Measurements from ENCODE around the gene GIMD1. TPM values are rescaled to one million over a fixed set of nuclear protein-coding genes. Genes with fewer than 3 reads are reported as not detected.

Gene GIMD1
- total RNA-seq, 2 experiments from 2014 or later = not detected

DNA sequence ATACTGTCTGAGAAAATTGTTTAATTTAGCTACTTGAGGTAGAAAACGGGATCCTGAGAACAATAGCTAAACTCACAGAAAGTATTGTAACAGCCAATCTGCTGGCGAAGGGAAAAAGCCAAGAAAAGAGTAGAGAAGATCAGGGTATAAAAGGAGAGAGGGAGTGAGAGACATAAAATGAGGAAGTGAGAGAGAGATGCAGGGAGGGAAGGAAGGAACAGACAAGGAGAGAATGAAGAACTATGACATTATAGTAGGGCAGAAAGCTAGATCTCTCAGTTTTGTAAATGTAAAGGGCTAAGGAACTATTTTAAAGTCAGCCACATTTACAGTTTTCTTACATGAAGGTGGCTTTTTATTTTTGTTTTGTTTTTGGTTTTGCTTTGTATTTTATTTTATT lies 1.6 kb upstream of the GIMD1 start:
- H3K4me1 Mint-ChIP-seq (ENCODE audit: low read depth) = no peaks in the 10 kb centered on the region
- intact Hi-C loops (cut with micrococcal nuclease) = no loop called here
- no peak overlapping the region for H3K27ac Mint-ChIP-seq
- H3K36me3 Mint-ChIP-seq = no peaks in the 10 kb centered on the region
- no peaks in the 10 kb centered on the region for H3K9me3 Mint-ChIP-seq
- no peak for DNase-seq
- peaks cover 18% of the 10 kb centered on the region for H3K27me3 Mint-ChIP-seq
- ChIA-PET POLR2A (no interaction called here), CTCF (interaction anchor here (0.7 to 2.1 kb wide), 5 partner anchors 9 to 134 kb away, joined by 3 to 8 read pairs (median 4); no protein-coding TSS in a partner anchor)
- no peak overlapping the region for H3K4me3 Mint-ChIP-seq

DNA sequence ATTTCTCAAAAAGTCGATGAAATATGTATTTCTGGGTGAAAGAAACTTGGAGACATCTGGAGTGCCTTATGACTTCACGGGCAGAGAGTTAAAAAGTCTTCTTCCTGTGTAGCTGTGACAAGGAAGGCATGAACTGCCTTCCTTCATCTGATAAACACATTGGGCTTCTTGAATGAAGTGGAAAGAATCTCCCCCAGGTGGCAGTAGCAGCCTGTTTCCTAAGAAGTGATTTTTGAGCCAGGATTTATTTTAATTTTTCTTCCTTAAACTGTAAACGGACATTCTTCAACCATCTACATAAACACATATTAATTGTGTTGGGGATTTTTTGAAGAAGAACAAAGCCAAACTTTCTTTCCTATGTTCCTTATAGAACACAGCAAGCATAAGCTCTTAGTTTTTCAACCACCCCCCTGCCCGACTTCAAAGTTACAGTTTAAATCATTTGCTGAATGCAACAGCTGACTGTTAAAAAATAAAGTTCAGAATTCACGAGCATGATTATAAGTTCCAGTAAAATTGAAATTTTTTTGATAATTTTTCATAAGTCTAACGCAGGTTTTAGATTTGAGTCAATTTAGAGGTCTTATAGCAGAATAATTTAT lies 980 bp upstream of the GIMD1 start:
- POLR2A ChIA-PET = no interaction called here
- no peaks in the 10 kb centered on the region for H3K9me3 Mint-ChIP-seq
- peaks cover 18% of the 10 kb centered on the region for H3K27me3 Mint-ChIP-seq
- intact Hi-C loops (cut with micrococcal nuclease) = loop anchor here (1.0 kb wide), 2 partner anchors 133 to 529 kb away; no protein-coding TSS in a partner anchor
- no peaks in the 10 kb centered on the region for H3K36me3 Mint-ChIP-seq
- no peak overlapping the region for H3K4me3 Mint-ChIP-seq
- no peak overlapping the region for H3K27ac Mint-ChIP-seq
- peak; percentile 11 for DNase-seq
- CTCF ChIA-PET = interaction anchor here (0.7 to 2.1 kb wide), 6 partner anchors 10 to 554 kb away, joined by 3 to 8 read pairs (median 4); no protein-coding TSS in a partner anchor
- no peaks in the 10 kb centered on the region for H3K4me1 Mint-ChIP-seq (ENCODE audit: low read depth)

DNA sequence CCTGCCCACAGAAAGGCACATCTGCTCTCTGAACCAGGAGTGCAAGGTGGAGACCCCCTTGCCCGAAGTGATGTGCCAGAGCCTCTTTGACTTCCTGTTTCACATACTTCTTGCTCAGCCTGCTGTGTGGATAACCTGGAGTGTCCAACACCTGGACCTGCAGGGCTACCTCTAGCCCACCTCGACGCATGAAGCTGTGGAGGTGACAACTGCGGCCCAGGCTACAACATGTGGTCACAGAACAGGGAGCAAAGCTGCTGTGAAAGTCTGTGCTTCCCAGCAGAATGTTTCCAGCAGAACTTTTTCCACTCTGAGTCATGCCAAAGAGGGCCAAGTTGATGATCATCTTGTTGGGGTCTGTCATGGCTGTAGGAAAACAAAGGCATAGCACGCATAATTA lies 1.5 kb downstream of the GIMD1 start:
- no peaks in the 10 kb centered on the region for H3K36me3 Mint-ChIP-seq
- intact Hi-C loops (cut with micrococcal nuclease) = no loop called here
- no peaks in the 10 kb centered on the region for H3K4me1 Mint-ChIP-seq (ENCODE audit: low read depth)
- H3K27me3 Mint-ChIP-seq = peaks cover 9% of the 10 kb centered on the region
- no peaks in the 10 kb centered on the region for H3K9me3 Mint-ChIP-seq
- no peak overlapping the region for H3K4me3 Mint-ChIP-seq
- POLR2A ChIA-PET = no interaction called here
- CTCF ChIA-PET = no interaction called here
- DNase-seq = no peak
- no peak overlapping the region for H3K27ac Mint-ChIP-seq

DNA sequence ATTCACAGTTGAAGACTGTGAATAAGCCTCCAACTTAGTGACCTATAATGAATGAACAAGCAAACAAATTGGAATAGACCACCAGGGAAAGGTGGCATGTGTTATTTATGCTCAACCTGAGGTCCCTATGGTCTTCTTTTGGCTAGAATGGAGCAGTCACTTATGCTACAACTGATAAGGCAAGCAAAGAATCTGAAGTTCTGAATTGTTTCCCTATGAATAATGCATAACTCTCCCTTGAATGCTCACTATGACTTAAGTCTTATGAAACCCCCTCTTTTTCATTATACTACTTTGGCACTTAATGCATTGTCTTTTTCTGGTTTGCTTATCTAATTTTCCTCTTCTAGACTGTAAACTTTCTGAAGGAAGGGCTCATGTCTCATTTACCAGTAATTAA lies 2.6 kb downstream of the GIMD1 start:
- no peaks in the 10 kb centered on the region for H3K9me3 Mint-ChIP-seq
- H3K4me3 Mint-ChIP-seq = no peak overlapping the region
- CTCF ChIA-PET = interaction anchor here (1.5 kb wide), 1 partner anchor 99 kb away, joined by 3 read pairs; no protein-coding TSS in a partner anchor
- no peaks in the 10 kb centered on the region for H3K36me3 Mint-ChIP-seq
- H3K27ac Mint-ChIP-seq = no peak overlapping the region
- intact Hi-C loops (cut with micrococcal nuclease) = no loop called here
- H3K4me1 Mint-ChIP-seq (ENCODE audit: low read depth) = no peaks in the 10 kb centered on the region
- DNase-seq = no peak
- POLR2A ChIA-PET = no interaction called here
- H3K27me3 Mint-ChIP-seq = peaks cover 9% of the 10 kb centered on the region

DNA sequence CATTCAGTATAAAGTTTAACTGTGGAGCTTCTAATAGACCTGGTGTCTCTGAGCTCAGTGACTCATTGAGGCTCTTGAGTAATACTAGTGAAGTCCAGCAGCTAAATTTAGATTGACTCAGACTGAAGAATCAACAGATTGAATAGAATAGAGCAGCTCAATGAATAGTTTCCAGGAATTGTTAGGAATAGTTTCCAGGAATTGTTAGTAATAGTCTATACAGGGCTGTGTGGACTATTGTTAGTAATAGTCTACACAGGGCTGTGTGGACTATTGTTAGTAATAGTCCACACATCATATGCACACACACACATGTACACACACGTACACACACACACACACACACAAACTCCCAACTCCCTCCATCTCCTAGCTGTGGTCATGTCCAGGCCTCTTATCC lies 3.0 kb downstream of the GIMD1 start:
- no peaks in the 10 kb centered on the region for H3K36me3 Mint-ChIP-seq
- H3K4me1 Mint-ChIP-seq (ENCODE audit: low read depth) = no peaks in the 10 kb centered on the region
- CTCF ChIA-PET = interaction anchor here (1.5 kb wide), 1 partner anchor 99 kb away, joined by 3 read pairs; no protein-coding TSS in a partner anchor
- no peak for DNase-seq
- no peak overlapping the region for H3K27ac Mint-ChIP-seq
- H3K9me3 Mint-ChIP-seq = no peaks in the 10 kb centered on the region
- intact Hi-C loops (cut with micrococcal nuclease) = no loop called here
- H3K27me3 Mint-ChIP-seq = peaks cover 9% of the 10 kb centered on the region
- POLR2A ChIA-PET = no interaction called here
- H3K4me3 Mint-ChIP-seq = no peak overlapping the region

DNA sequence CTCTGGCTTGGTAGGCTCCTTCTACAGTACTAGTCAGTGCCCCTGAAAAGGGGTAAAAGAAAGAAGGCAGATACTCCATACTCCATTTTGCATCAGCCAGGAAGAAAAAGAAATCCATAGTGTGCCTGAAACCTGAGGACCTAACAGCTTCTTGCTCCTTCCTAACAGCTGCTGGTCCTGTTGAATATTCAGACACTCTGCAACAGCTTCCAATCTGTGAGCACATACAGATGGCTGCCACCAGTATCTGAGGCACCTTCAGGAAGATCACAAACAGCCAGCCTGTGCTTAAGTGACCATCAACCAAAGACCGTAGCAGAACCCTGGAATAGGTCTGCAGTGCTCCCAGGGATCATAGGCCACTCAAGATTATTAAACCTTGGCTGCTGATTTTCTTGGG lies 4.3 kb downstream of the GIMD1 start:
- no peak overlapping the region for H3K27ac Mint-ChIP-seq
- intact Hi-C loops (cut with micrococcal nuclease) = no loop called here

DNA sequence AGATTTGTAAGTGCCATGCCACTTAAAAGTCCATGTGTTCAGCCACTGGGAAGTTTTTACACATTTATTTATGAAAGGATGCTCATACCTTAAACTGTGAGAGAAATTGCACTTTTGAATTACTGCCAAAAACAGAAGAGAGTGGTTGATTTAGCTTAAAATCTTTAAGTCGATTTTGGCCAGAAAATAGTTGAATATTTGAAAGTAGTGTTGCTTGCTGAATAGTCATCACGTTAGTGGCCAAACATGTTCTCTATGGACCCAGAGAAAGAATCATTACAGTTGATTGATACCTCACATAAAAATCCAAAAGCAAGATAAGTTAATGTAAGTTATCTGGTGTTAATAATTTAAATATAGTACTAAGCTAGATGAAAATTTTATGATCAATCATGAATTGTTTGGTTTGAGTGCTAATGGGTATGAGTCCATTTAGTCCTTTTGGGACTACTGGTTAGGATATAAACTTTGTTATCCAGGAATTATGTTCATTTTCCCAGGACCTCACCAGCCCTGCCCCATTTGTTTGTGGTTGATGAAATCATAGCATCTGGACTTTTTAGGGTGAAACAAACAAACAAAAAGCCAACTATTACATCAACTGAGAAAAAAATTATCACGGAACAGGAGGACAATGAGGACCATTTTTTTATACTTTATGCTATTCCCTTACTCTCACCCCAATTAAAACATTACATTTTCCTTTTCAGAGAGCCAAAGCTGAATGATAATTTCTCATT lies 6.3 kb downstream of the GIMD1 start:
- H3K36me3 Mint-ChIP-seq = no peaks in the 10 kb centered on the region
- no peak overlapping the region for H3K4me3 Mint-ChIP-seq
- DNase-seq = no peak
- intact Hi-C loops (cut with micrococcal nuclease) = no loop called here
- H3K9me3 Mint-ChIP-seq = no peaks in the 10 kb centered on the region
- ChIA-PET POLR2A (no interaction called here), CTCF (no interaction called here)
- H3K27ac Mint-ChIP-seq = no peak overlapping the region
- no peaks in the 10 kb centered on the region for H3K4me1 Mint-ChIP-seq (ENCODE audit: low read depth)
- peaks cover 4% of the 10 kb centered on the region for H3K27me3 Mint-ChIP-seq

More for the DNA sequence above, 4.3 kb downstream of the GIMD1 start:
- no peak for DNase-seq
- Mint-ChIP-seq H3K4me3 (no peak overlapping the region), H3K4me1 (ENCODE audit: low read depth) (no peaks in the 10 kb centered on the region), H3K36me3 (no peaks in the 10 kb centered on the region), H3K9me3 (no peaks in the 10 kb centered on the region), H3K27me3 (peaks cover 7% of the 10 kb centered on the region)
- ChIA-PET POLR2A (interaction anchor here (0.7 kb wide), 1 partner anchor 409 kb away, joined by 3 read pairs; no protein-coding TSS in a partner anchor), CTCF (interaction anchor here (1.5 kb wide), 1 partner anchor 98 kb away, joined by 3 read pairs; no protein-coding TSS in a partner anchor)

DNA sequence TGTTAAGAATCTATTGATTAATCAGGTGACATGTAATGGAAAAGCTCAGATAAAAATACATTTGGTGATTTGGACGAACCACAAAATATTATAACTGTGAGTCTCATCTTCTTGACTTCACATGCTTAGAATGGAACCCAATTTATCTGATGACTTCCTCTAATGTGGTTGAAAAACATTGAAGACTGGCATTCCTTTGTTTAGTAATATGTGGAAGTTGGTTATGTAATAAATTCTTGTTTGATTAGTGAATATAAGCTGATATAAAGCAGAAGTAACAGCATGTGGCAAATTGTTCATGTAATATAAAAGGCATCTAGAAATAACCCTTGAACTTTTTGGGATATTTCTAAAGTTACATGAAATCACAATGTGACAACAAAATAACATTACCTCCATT lies 9.7 kb downstream of the GIMD1 start:
- no peak overlapping the region for H3K4me3 Mint-ChIP-seq
- ChIA-PET CTCF (no interaction called here), POLR2A (no interaction called here)
- no peak overlapping the region for H3K27ac Mint-ChIP-seq
- H3K27me3 Mint-ChIP-seq = no peaks in the 10 kb centered on the region
- intact Hi-C loops (cut with micrococcal nuclease) = no loop called here
- DNase-seq = no peak
- H3K36me3 Mint-ChIP-seq = no peaks in the 10 kb centered on the region
- no peaks in the 10 kb centered on the region for H3K9me3 Mint-ChIP-seq
- H3K4me1 Mint-ChIP-seq (ENCODE audit: low read depth) = no peaks in the 10 kb centered on the region

DNA sequence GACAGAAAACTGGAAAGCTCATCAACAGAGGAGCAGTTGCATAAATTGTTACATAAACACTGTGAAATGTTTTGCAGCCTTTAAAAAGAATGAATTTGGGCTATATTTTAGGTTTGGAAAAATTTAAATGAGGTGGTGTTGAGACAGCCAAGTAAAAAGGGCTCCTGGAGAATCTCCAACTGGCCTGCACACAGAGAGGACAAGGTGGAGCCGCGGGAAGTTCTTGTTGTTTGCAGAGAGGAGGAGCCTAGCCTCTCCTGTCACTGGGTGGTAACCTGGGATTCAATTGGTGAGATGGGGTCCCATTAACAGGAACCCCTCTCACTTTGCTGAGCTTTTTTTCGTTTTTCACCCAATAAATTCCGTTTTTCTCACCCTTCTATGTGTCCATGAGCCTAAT lies 13.4 kb downstream of the GIMD1 start:
- Mint-ChIP-seq H3K9me3 (no peaks in the 10 kb centered on the region), H3K4me3 (no peak overlapping the region), H3K27ac (no peak overlapping the region), H3K4me1 (ENCODE audit: low read depth) (no peaks in the 10 kb centered on the region), H3K27me3 (no peaks in the 10 kb centered on the region), H3K36me3 (peaks cover 4% of the 10 kb centered on the region)
- no peak for DNase-seq
- intact Hi-C loops (cut with micrococcal nuclease) = no loop called here
- ChIA-PET CTCF (no interaction called here), POLR2A (no interaction called here)

DNA sequence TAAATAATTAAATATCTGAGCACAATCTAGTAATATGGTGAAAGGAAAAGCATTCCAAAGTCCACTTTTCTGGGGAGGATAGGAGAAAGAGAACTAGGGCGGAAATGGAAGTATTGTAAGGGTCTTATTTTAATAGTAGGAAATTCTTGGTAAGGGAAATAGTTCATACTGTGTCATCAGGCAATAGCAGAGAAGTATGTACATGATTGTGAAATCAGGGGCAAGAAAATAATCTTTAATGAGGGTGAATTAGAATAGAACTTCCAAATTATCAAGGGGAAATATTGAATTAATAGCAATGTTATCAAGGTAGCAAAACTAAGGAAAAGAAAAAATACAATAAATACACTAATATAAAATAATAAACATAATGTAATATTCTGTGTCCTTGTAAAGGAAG lies 14.8 kb downstream of the GIMD1 start:
- H3K27ac Mint-ChIP-seq = no peak overlapping the region
- ChIA-PET POLR2A (no interaction called here), CTCF (no interaction called here)
- H3K4me3 Mint-ChIP-seq = no peak overlapping the region
- no peak for DNase-seq
- H3K36me3 Mint-ChIP-seq = peaks cover 7% of the 10 kb centered on the region
- no peaks in the 10 kb centered on the region for H3K9me3 Mint-ChIP-seq
- H3K27me3 Mint-ChIP-seq = no peaks in the 10 kb centered on the region
- no peaks in the 10 kb centered on the region for H3K4me1 Mint-ChIP-seq (ENCODE audit: low read depth)
- intact Hi-C loops (cut with micrococcal nuclease) = no loop called here

DNA sequence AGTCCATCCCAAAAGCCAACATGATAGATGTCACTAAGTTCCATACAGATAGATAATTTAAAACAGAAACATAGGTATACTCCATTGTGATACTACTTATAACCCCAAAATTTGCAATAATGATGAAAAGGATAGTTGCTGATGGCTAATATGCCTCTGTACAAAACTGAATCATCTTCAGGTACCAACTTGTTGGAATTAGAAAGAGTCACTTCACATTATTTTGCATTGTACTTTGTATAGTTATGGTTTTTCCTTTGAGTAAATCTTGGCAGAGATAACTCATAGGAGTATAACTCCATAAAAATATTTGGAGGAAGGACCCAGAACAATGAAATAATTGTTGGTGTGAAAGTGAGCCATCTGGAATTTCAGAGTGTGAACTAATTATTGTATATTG lies 17.6 kb downstream of the GIMD1 start:
- H3K4me3 Mint-ChIP-seq = no peak overlapping the region
- no peak overlapping the region for H3K27ac Mint-ChIP-seq
- peaks cover 19% of the 10 kb centered on the region for H3K36me3 Mint-ChIP-seq
- no peaks in the 10 kb centered on the region for H3K9me3 Mint-ChIP-seq
- H3K27me3 Mint-ChIP-seq = no peaks in the 10 kb centered on the region
- DNase-seq = no peak
- intact Hi-C loops (cut with micrococcal nuclease) = no loop called here
- no peaks in the 10 kb centered on the region for H3K4me1 Mint-ChIP-seq (ENCODE audit: low read depth)
- ChIA-PET CTCF (no interaction called here), POLR2A (no interaction called here)

DNA sequence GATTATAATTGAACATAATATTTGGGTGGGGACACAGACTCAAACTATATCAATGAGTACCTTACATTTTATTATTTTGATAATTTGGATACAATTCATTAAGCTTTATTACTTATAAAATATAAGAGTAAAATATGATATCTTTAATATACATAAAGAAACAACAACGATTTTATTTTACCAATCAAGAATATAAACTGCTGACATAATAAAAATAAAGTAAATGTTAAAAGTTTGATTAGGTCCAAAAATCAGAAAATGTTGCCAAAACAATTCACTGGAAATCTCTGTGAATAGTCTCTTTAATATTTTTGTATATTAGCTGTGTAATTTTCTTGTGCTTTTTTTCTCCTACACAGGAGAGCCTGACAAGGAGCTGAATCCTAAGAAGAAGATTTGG lies 21.4 kb downstream of the GIMD1 start:
- intact Hi-C loops (cut with micrococcal nuclease) = no loop called here
- CTCF ChIA-PET = no interaction called here
- H3K4me3 Mint-ChIP-seq = no peak overlapping the region
- POLR2A ChIA-PET = no interaction called here
- peaks cover 18% of the 10 kb centered on the region for H3K4me1 Mint-ChIP-seq (ENCODE audit: low read depth)
- H3K36me3 Mint-ChIP-seq = peaks cover 27% of the 10 kb centered on the region
- DNase-seq = no peak
- no peak overlapping the region for H3K27ac Mint-ChIP-seq
- H3K9me3 Mint-ChIP-seq = no peaks in the 10 kb centered on the region
- no peaks in the 10 kb centered on the region for H3K27me3 Mint-ChIP-seq

DNA sequence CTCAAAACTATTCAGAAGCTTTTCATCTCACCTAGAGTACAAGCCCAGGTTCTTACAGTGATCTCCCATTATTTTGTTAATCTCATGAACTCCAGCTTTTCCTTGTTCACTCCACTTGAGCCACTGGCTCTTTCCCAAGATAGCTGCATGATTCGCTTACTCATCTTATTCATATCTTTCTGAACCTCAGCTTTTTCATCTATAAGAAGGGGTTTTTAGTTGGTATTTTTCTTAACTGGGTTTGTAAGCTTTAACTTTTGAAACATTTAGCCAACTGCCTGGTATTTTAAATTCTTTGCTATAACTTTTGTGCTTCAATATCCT lies 24.0 kb downstream of the GIMD1 start:
- H3K27me3 Mint-ChIP-seq = no peaks in the 10 kb centered on the region
- peaks cover 45% of the 10 kb centered on the region for H3K36me3 Mint-ChIP-seq
- intact Hi-C loops (cut with micrococcal nuclease) = no loop called here
- ChIA-PET POLR2A (no interaction called here), CTCF (interaction anchor here (0.8 kb wide), 1 partner anchor 16 kb away, joined by 3 read pairs; no protein-coding TSS in a partner anchor)
- H3K9me3 Mint-ChIP-seq = peaks cover 7% of the 10 kb centered on the region
- no peak for DNase-seq
- no peak overlapping the region for H3K4me3 Mint-ChIP-seq
- no peak overlapping the region for H3K27ac Mint-ChIP-seq
- peaks cover 39% of the 10 kb centered on the region for H3K4me1 Mint-ChIP-seq (ENCODE audit: low read depth)

Measured in activated CD4-positive, alpha-beta memory T cell treated with anti-CD3 and anti-CD28 coated beads for 36 hours (primary cell).